Measurements from ENCODE around the gene ANXA6. TPM values are rescaled to one million over a fixed set of nuclear protein-coding genes. Genes with fewer than 3 reads are reported as not detected.

The ANXA6 gene
- total RNA-seq, 4 donors from 2014 or later = 267 to 470 (median 382) TPM

DNA sequence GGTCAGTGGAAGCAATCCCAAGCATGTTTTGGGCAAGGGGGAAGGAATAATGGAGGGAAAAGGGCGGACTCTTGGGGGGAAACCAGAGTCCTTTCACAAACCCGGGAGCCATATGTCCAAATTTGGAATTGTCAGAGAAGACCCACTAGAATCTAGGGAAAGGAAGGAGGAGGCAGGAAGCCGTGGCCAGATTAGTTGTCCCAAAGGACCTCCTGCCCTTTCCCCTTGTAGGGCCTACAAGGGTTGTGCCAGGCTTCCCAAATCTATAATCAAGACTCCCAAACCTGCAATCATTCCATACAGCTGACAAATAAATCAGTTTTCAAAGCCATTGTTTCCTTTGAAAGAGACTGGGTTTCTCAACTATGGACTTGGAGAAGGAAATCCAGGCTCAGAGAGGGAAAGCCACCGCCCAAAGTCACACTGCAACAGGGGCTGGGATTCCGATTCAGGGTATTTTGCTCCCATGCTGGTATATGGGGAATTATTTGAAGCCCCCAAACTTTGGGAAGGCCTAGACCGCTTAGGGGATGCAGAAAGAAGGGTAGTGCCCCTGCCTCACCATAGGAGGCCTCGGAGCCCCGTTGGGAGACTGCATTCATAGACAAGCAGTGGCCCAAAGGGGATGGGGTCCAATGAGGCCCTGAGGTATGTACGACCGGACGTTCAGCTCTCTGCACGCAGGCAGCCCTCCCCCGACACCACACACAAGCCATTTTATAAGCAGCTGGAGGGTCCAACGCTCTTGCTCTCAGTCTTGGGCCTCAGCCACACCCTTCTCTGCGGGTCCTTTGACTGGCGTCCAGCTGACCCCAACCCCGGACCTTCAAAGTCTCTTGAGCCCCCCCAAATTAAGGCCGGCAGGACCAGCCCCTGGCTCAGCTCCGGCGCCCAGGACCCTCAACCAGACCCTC, 815 bp downstream of the ANXA6 start:
- TF ChIP-seq, protein P1, sequence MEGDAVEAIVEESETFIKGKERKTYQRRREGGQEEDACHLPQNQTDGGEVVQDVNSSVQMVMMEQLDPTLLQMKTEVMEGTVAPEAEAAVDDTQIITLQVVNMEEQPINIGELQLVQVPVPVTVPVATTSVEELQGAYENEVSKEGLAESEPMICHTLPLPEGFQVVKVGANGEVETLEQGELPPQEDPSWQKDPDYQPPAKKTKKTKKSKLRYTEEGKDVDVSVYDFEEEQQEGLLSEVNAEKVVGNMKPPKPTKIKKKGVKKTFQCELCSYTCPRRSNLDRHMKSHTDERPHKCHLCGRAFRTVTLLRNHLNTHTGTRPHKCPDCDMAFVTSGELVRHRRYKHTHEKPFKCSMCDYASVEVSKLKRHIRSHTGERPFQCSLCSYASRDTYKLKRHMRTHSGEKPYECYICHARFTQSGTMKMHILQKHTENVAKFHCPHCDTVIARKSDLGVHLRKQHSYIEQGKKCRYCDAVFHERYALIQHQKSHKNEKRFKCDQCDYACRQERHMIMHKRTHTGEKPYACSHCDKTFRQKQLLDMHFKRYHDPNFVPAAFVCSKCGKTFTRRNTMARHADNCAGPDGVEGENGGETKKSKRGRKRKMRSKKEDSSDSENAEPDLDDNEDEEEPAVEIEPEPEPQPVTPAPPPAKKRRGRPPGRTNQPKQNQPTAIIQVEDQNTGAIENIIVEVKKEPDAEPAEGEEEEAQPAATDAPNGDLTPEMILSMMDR (IDR thresholded peaks at IDR 0.05; ENCODE audit: low read depth) = no peak

DNA sequence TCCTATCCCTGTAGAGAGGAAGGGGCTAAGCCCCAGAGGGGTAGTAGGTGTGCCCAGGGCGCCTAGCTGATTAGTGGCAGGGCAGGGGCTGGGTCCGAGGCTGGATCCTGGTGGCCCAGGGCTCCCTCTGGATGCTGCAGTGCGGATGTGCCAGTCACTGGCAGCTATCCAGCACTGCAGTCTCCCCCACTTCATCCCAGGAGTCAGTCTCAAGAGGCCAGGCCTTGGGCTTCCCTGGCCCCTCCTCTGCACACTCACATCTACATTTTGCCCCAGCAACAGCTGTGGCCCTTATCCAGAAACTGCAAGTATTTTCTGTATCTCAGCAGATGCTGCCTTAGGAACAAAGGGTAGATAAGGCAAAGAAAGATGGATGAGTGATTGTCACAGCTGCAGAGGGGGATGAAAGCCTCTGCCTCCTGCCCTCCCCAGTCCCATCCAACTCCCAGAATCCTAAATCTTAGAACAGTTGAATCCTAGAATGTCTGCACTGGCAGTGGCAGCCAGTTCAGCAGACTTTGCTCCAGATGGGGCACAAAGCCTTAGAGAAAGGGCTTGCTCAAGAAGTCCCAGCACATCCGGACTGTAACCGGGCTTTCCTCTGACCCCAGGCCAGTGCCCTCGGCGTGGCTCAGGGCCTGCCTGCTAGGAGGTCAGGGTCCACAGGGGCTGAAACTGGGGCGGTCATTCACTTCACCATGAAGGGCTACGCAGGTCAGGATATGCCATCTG, 1.6 kb downstream of the ANXA6 start:
- TF ChIP-seq, protein P1 (IDR thresholded peaks at IDR 0.05; ENCODE audit: low read depth) = no peak

DNA sequence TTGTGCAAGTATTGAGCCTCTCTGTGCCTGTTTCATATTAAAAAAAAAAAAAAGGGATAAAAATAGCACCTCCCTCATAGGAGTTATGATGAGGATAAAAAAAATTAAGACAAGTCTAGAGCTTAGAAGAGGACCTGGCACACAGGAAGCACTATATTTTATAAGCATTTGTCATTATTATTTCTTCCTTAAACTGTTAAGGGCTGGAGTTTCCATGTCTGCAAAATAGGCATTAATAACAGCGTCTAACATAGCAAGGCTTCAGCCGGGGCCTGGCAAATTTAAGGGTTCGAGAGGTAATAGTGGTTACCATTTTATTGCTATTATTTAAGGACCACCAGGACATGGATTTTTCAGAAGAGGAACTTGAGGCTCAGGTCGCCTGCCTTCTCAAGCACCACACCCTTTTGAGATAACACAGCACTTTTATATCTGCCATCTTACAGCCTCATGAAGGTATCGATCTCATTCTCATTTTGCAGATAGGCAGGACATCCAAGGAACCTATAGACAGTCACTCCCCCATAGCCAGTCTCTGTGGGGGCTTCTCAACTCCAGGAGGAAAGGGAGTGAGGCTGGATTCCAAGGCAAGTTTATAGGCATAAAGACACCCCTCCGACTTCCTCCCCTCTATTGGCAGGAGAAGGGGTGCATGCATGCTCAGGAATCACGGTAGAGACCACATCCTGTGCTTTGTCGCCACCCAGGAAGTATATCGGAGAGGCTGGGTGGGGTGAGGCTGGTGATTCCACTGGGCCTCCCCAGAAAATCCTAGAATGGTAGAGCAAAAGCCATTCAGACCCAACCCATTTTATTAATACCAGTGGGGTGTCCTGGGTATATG, 2.4 kb downstream of the ANXA6 start:
- TF ChIP-seq, protein P1 (IDR thresholded peaks at IDR 0.05; ENCODE audit: low read depth) = no peak

DNA sequence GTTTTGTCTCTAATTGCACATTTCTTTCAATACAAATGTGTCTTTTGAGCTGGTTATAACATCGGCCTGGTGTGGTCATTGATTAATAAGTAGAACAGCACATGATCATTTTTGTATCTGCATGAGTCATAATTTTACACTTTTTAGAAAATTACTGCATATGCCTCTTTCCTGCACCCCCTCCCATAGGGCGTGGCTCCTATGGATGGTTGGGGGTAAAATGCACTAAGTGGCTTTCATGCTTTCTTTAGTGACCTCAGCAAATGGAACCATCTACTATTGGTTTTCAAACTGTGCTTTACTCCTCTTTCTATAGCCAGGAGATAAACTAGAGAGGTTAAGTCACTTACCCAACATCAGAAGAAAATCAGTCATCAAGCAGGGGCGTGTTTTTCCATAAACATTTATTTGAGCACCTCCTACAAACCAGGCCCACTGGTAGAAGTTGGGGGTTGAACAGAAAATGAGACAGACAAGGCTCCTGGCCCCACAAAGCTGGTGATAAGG, 3.8 kb downstream of the ANXA6 start:
- TF ChIP-seq, protein P1 (IDR thresholded peaks at IDR 0.05; ENCODE audit: low read depth) = no peak

- TF ChIP-seq, protein P1 (IDR thresholded peaks at IDR 0.05; ENCODE audit: low read depth) = no peak
Measured at GRCh38 chr5:151153300-151153699, 4.3 kb downstream of the ANXA6 start.

GRCh38 chr5:151151793-151152192, 5.8 kb downstream of the ANXA6 start:
- TF ChIP-seq, protein P1 (IDR thresholded peaks at IDR 0.05; ENCODE audit: low read depth) = no peak

All from subcutaneous adipose tissue (tissue), 4 donors.